Activated naive CD8-positive, alpha-beta T cell (primary cell): ENCODE measurements around the gene OGN.

ENCODE experiments used
- H3K27ac Mint-ChIP-seq: one replicate; pipeline ENCODE4 v1.8.0; 2021; ENCODE audit warnings: mixed read lengths
- H3K27me3 Mint-ChIP-seq: one replicate; pipeline ENCODE4 v1.8.0; 2021; ENCODE audit warnings: mixed read lengths
- H3K36me3 Mint-ChIP-seq: one replicate; pipeline ENCODE4 v1.8.0; 2021; ENCODE audit warnings: mixed read lengths
- H3K4me1 Mint-ChIP-seq: one replicate; pipeline ENCODE4 v1.8.0; 2021; ENCODE audit warnings: low read depth, mixed read lengths
- H3K4me3 Mint-ChIP-seq: one replicate; pipeline ENCODE4 v1.8.0; 2021; ENCODE audit warnings: mild to moderate bottlenecking, mixed read lengths
- H3K9me3 Mint-ChIP-seq: one replicate; pipeline ENCODE4 v1.8.0; 2021; ENCODE audit warnings: low read depth, mixed read lengths

OGN gene

GRCh38 chr9:92385001-92385400, 19.4 kb downstream of the OGN start:
- no peak overlapping the region for H3K27ac Mint-ChIP-seq
- peaks cover 10% of the 10 kb centered on the region for H3K36me3 Mint-ChIP-seq
- H3K4me1 Mint-ChIP-seq = peaks cover 1% of the 10 kb centered on the region
- no peaks in the 10 kb centered on the region for H3K27me3 Mint-ChIP-seq
- H3K4me3 Mint-ChIP-seq = no peak overlapping the region
- no peaks in the 10 kb centered on the region for H3K9me3 Mint-ChIP-seq

- no peaks in the 10 kb centered on the region for H3K27me3 Mint-ChIP-seq
- H3K36me3 Mint-ChIP-seq = peaks cover 14% of the 10 kb centered on the region
- peaks cover 6% of the 10 kb centered on the region for H3K4me1 Mint-ChIP-seq
- no peaks in the 10 kb centered on the region for H3K9me3 Mint-ChIP-seq
- no peak overlapping the region for H3K27ac Mint-ChIP-seq
- H3K4me3 Mint-ChIP-seq = no peak overlapping the region
Observed at GRCh38 chr9:92384375-92384774, 20.0 kb downstream of the OGN start.

GRCh38 chr9:92381775-92382174, 22.6 kb downstream of the OGN start:
- Mint-ChIP-seq H3K27me3 (no peaks in the 10 kb centered on the region), H3K36me3 (peaks cover 16% of the 10 kb centered on the region), H3K27ac (no peak overlapping the region), H3K9me3 (no peaks in the 10 kb centered on the region), H3K4me1 (peaks cover 10% of the 10 kb centered on the region), H3K4me3 (no peak overlapping the region)

GRCh38 chr9:92380603-92381002, 23.8 kb downstream of the OGN start:
- Mint-ChIP-seq H3K36me3 (peaks cover 19% of the 10 kb centered on the region), H3K4me1 (peaks cover 10% of the 10 kb centered on the region), H3K27ac (no peak overlapping the region), H3K4me3 (no peak overlapping the region), H3K9me3 (peaks cover 4% of the 10 kb centered on the region), H3K27me3 (no peaks in the 10 kb centered on the region)

- Mint-ChIP-seq H3K27me3 (no peaks in the 10 kb centered on the region), H3K36me3 (peaks cover 27% of the 10 kb centered on the region), H3K9me3 (peaks cover 13% of the 10 kb centered on the region), H3K4me3 (no peak overlapping the region), H3K27ac (no peak overlapping the region), H3K4me1 (peaks cover 10% of the 10 kb centered on the region)
Observed at GRCh38 chr9:92378865-92379560, 25.4 kb downstream of the OGN start.

- no peak overlapping the region for H3K27ac Mint-ChIP-seq
Observed at GRCh38 chr9:92377876-92378275, 26.5 kb downstream of the OGN start.

GRCh38 chr9:92373167-92373566, 31.2 kb downstream of the OGN start:
- peaks cover 28% of the 10 kb centered on the region for H3K36me3 Mint-ChIP-seq
- no peak overlapping the region for H3K4me3 Mint-ChIP-seq
- H3K27ac Mint-ChIP-seq = no peak overlapping the region
- H3K27me3 Mint-ChIP-seq = no peaks in the 10 kb centered on the region
- no peaks in the 10 kb centered on the region for H3K4me1 Mint-ChIP-seq
- H3K9me3 Mint-ChIP-seq = peaks cover 20% of the 10 kb centered on the region

More at GRCh38 chr9:92377876-92378275, 26.5 kb downstream of the OGN start:
- H3K4me3 Mint-ChIP-seq = no peak overlapping the region
- H3K36me3 Mint-ChIP-seq = peaks cover 27% of the 10 kb centered on the region
- peaks cover 14% of the 10 kb centered on the region for H3K9me3 Mint-ChIP-seq
- H3K27me3 Mint-ChIP-seq = no peaks in the 10 kb centered on the region
- H3K4me1 Mint-ChIP-seq = peaks cover 10% of the 10 kb centered on the region

- Mint-ChIP-seq H3K27me3 (no peaks in the 10 kb centered on the region), H3K4me1 (no peaks in the 10 kb centered on the region), H3K27ac (no peak overlapping the region), H3K4me3 (no peak overlapping the region), H3K9me3 (peaks cover 7% of the 10 kb centered on the region), H3K36me3 (peaks cover 14% of the 10 kb centered on the region)
Observed at GRCh38 chr9:92369075-92369474, 35.3 kb downstream of the OGN start.

GRCh38 chr9:92360083-92360482, 44.3 kb downstream of the OGN start:
- H3K36me3 Mint-ChIP-seq = peaks cover 17% of the 10 kb centered on the region
- no peaks in the 10 kb centered on the region for H3K27me3 Mint-ChIP-seq
- H3K4me3 Mint-ChIP-seq = no peak overlapping the region
- no peaks in the 10 kb centered on the region for H3K4me1 Mint-ChIP-seq
- no peak overlapping the region for H3K27ac Mint-ChIP-seq
- peaks cover 16% of the 10 kb centered on the region for H3K9me3 Mint-ChIP-seq

- Mint-ChIP-seq H3K4me1 (no peaks in the 10 kb centered on the region), H3K27me3 (no peaks in the 10 kb centered on the region), H3K4me3 (no peak overlapping the region), H3K36me3 (peaks cover 23% of the 10 kb centered on the region), H3K9me3 (peaks cover 16% of the 10 kb centered on the region), H3K27ac (no peak overlapping the region)
Observed at GRCh38 chr9:92359394-92359995, 44.9 kb downstream of the OGN start.

- no peak overlapping the region for H3K27ac Mint-ChIP-seq
- H3K4me3 Mint-ChIP-seq = no peak overlapping the region
- peaks cover 11% of the 10 kb centered on the region for H3K9me3 Mint-ChIP-seq
- H3K4me1 Mint-ChIP-seq = no peaks in the 10 kb centered on the region
- peaks cover 32% of the 10 kb centered on the region for H3K36me3 Mint-ChIP-seq
- H3K27me3 Mint-ChIP-seq = no peaks in the 10 kb centered on the region
Observed at GRCh38 chr9:92353051-92353450, 51.3 kb downstream of the OGN start.

GRCh38 chr9:92350740-92351133, 53.6 kb downstream of the OGN start:
- Mint-ChIP-seq H3K4me3 (no peak overlapping the region), H3K27me3 (no peaks in the 10 kb centered on the region), H3K36me3 (peaks cover 24% of the 10 kb centered on the region), H3K9me3 (no peaks in the 10 kb centered on the region), H3K4me1 (no peaks in the 10 kb centered on the region), H3K27ac (no peak overlapping the region)

- no peaks in the 10 kb centered on the region for H3K9me3 Mint-ChIP-seq
- no peak overlapping the region for H3K4me3 Mint-ChIP-seq
- H3K27me3 Mint-ChIP-seq = no peaks in the 10 kb centered on the region
- peaks cover 19% of the 10 kb centered on the region for H3K36me3 Mint-ChIP-seq
- H3K27ac Mint-ChIP-seq = no peak overlapping the region
- H3K4me1 Mint-ChIP-seq = no peaks in the 10 kb centered on the region
Observed at GRCh38 chr9:92349771-92350739, 54.3 kb downstream of the OGN start.

- H3K36me3 Mint-ChIP-seq = peaks cover 11% of the 10 kb centered on the region
- no peak overlapping the region for H3K27ac Mint-ChIP-seq
- H3K4me3 Mint-ChIP-seq = no peak overlapping the region
- no peaks in the 10 kb centered on the region for H3K9me3 Mint-ChIP-seq
- no peaks in the 10 kb centered on the region for H3K27me3 Mint-ChIP-seq
- H3K4me1 Mint-ChIP-seq = no peaks in the 10 kb centered on the region
Observed at GRCh38 chr9:92345582-92345981, 58.8 kb downstream of the OGN start.
